Lung (tissue), 12 donors: ENCODE results near the gene METTL26. TPM values are rescaled to one million over a fixed set of nuclear protein-coding genes. Genes with fewer than 3 reads are reported as not detected.

Source experiments
- ATAC-seq: fragments of 200-7000 bp; cut with Tn5 transposase; one replicate; pipeline ENCODE4 v1.9.1; 2020; ENCODE audit warnings: moderate number of reproducible peaks; ENCODE audit not compliant: insufficient read depth, low FRiP score
- DNase-seq, 3 donors: peaks; one replicate each; pipeline ENCODE4 v3.0.0-alpha.2; 2013 to 2017
- H3K27ac ChIP-seq, 2 donors: one replicate each; pipeline ENCODE4 v1.5.1; 2013; ENCODE audit warnings: mild to moderate bottlenecking in 2 of 2, moderate library complexity in 2 of 2, control low read depth in 1 of 2, inconsistent platforms in 1 of 2, low read depth in 1 of 2, low read length in 1 of 2
- H3K27me3 ChIP-seq, 3 donors: one replicate each; pipeline ENCODE4 v1.5.1; 2013; ENCODE audit warnings: low read length in 2 of 3; ENCODE audit not compliant: control insufficient read depth in 3 of 3, insufficient read depth in 3 of 3
- H3K36me3 ChIP-seq, 4 donors: one replicate each; pipeline ENCODE4 v1.5.1; 2013; ENCODE audit warnings: low read length in 4 of 4, mild to moderate bottlenecking in 1 of 4, moderate library complexity in 1 of 4; ENCODE audit not compliant: control insufficient read depth in 4 of 4, insufficient read depth in 4 of 4
- H3K4me1 ChIP-seq, 5 donors: one replicate each; pipeline ENCODE4 v1.5.1; 2013; ENCODE audit warnings: low read length in 5 of 5, mild to moderate bottlenecking in 2 of 5, moderate library complexity in 1 of 5; ENCODE audit not compliant: control insufficient read depth in 5 of 5, insufficient read depth in 5 of 5
- H3K4me3 ChIP-seq: one replicate; pipeline ENCODE4 v1.5.1; 2013; ENCODE audit warnings: mild to moderate bottlenecking, control low read depth, moderate library complexity
- H3K9ac ChIP-seq, 2 donors: one replicate each; pipeline ENCODE4 v1.5.1; 2013; ENCODE audit warnings: low read length in 2 of 2, control low read depth in 1 of 2; ENCODE audit not compliant: insufficient read depth in 1 of 2
- H3K9me3 ChIP-seq, 4 donors: one replicate each; pipeline ENCODE4 v1.5.1; 2013; ENCODE audit warnings: low read length in 3 of 4, mild to moderate bottlenecking in 1 of 4, moderate library complexity in 1 of 4; ENCODE audit not compliant: control insufficient read depth in 4 of 4, insufficient read depth in 3 of 4
- CTCF ChIP-seq: IDR thresholded peaks from 2 replicates; pipeline ENCODE4 v1.5.1; 2012; ENCODE audit warnings: mild to moderate bottlenecking; ENCODE audit errors: control extremely low read depth, extremely low read depth
- WGBS, 2 donors: extraction: QIAGEN DNeasy Blood & Tissue Kit; methylation state at CpG; one replicate each; pipeline ENCODE4 v1.1.7; 2013; 5-methylcytosine and 5-hydroxymethylcytosine counted together
- polyA plus RNA-seq, 2 donors: library from polyadenylated mRNA; stranded (reverse); fragments of 200-250 nt; gene quantifications; one replicate each; pipeline ENCODE4 v1.2.1, GENCODE V29; 2013
- total RNA-seq, 2 donors: library from RNA; depleted of rRNA in 1 of 2; stranded (reverse); fragments of >200 nt in 1 of 2; gene quantifications; one replicate each; pipeline ENCODE4 v1.2.1, GENCODE V29; 2014 to 2021
- donor health status: control.
- donor health status: control.
- donor health status: Bipolar disorder and iron deficiency.
- donor health status: healthy.
- donor health status: DM: yes; HTN: yes; CAD: no.

Gene METTL26
- total and polyA plus RNA-seq, 4 donors = 36.1 to 200 (median 114) TPM

GRCh38 chr16:608019-608418 is 28.1 kb downstream of the METTL26 start:
- 85 to 91% methylated on average over 10 of the region's 10 CpGs for WGBS, 2 donors
- H3K9ac ChIP-seq = no peak overlapping the region
- H3K4me3 ChIP-seq = no peak overlapping the region
- peaks cover 0 to 8% (median under 1%) of the 10 kb centered on the region in 4 donors for H3K36me3 ChIP-seq
- no peak overlapping the region for H3K27ac ChIP-seq
- H3K4me1 ChIP-seq = peaks cover 0 to 4% (median 0%) of the 10 kb centered on the region in 5 donors
- ATAC-seq (no peak), DNase-seq (no peak)
- H3K27me3 ChIP-seq = no peaks in the 10 kb centered on the region
- TF ChIP-seq CTCF = no peak
- no peaks in the 10 kb centered on the region for H3K9me3 ChIP-seq

- H3K27ac ChIP-seq = no peak overlapping the region
- WGBS, 2 donors = 96 to 97% methylated on average over 22 of the region's 22 CpGs
- DNase-seq = no peak
Observed at GRCh38 chr16:606656-607307, 29.3 kb downstream of the METTL26 start.

GRCh38 chr16:603933-604332 is 32.2 kb downstream of the METTL26 start:
- H3K27ac ChIP-seq = no peak overlapping the region
- DNase-seq (no peak), ATAC-seq (no peak)
- TF ChIP-seq CTCF = no peak
- no peak overlapping the region for H3K4me3 ChIP-seq
- no peaks in the 10 kb centered on the region for H3K9me3 ChIP-seq
- no peaks in the 10 kb centered on the region for H3K27me3 ChIP-seq
- no peak overlapping the region for H3K9ac ChIP-seq
- H3K36me3 ChIP-seq = peaks cover 0 to 10% (median 4%) of the 10 kb centered on the region in 4 donors
- H3K4me1 ChIP-seq = peaks cover 0 to 4% (median 0%) of the 10 kb centered on the region in 5 donors
- WGBS, 2 donors = 56 to 71% methylated on average over 5 of the region's 5 CpGs

More at GRCh38 chr16:606656-607307, 29.3 kb downstream of the METTL26 start:
- no peak for ATAC-seq
- no peak for TF ChIP-seq CTCF
- no peak overlapping the region for H3K4me3 ChIP-seq
- H3K27me3 ChIP-seq = no peaks in the 10 kb centered on the region
- no peak overlapping the region for H3K9ac ChIP-seq
- peaks cover 0 to 4% (median 0%) of the 10 kb centered on the region in 5 donors for H3K4me1 ChIP-seq
- H3K36me3 ChIP-seq = peaks cover 0 to 8% (median under 1%) of the 10 kb centered on the region in 4 donors
- H3K9me3 ChIP-seq = no peaks in the 10 kb centered on the region
